GM12872 (cell line): ENCODE measurements around the gene TRAPPC5.

Experiments
- CTCF ChIP-seq: IDR thresholded peaks from 3 replicates; pipeline ENCODE4 v1.5.1; 2011; ENCODE audit warnings: low read depth, mild to moderate bottlenecking, low read length, moderate library complexity; ENCODE audit not compliant: insufficient read depth

TRAPPC5 gene

GRCh38 chr19:7706188-7706954 is 25.7 kb downstream of the TRAPPC5 start:
- TF ChIP-seq CTCF, result no peak

GRCh38 chr19:7706955-7707456 is 26.4 kb downstream of the TRAPPC5 start:
- TF ChIP-seq CTCF, result no peak

GRCh38 chr19:7709932-7710460 is 29.4 kb downstream of the TRAPPC5 start:
- no peak for TF ChIP-seq CTCF

- TF ChIP-seq CTCF, result no peak
Observed at GRCh38 chr19:7710616-7711015, 30.0 kb downstream of the TRAPPC5 start.

GRCh38 chr19:7715671-7716070 is 35.0 kb downstream of the TRAPPC5 start:
- TF ChIP-seq CTCF, result no peak

- TF ChIP-seq CTCF, result no peak
Observed at GRCh38 chr19:7716762-7717161, 36.1 kb downstream of the TRAPPC5 start.

- TF ChIP-seq CTCF, result no peak
Observed at GRCh38 chr19:7718668-7719067, 38.0 kb downstream of the TRAPPC5 start.
